SK-N-SH (cell line): ENCODE measurements around the gene PABPC1L. TPM values are rescaled to one million over a fixed set of nuclear protein-coding genes. Genes with fewer than 3 reads are reported as not detected.

ENCODE experiments used
- CTCF ChIA-PET: fragments of 300-600, 350-600 bp; formaldehyde crosslinking; extraction: SDS; loops from one replicate; lab custom pipeline; 2021; lab: Yijun Ruan, JAX
- POLR2A ChIA-PET: fragments of 350-600 bp; sonication (Branson Sonifier 250); formaldehyde crosslinking; extraction: SDS; loops from one replicate; lab custom pipeline; 2020; ENCODE audit warnings: antibody characterized with exemption, inconsistent platforms; lab: Yijun Ruan, JAX
- DNase-seq: peaks from one replicate; pipeline ENCODE4 v3.0.0; 2012
- H2AFZ ChIP-seq: fragments of 200-600 bp; sonication (generic); 2 replicates; pipeline ENCODE4 v1.8.1; 2016; ENCODE audit warnings: antibody characterized with exemption, mild to moderate bottlenecking, low read depth
- H3F3A ChIP-seq: fragments of 200-600 bp; sonication (generic); replicated peaks from 2 replicates; pipeline ENCODE3; 2016; ENCODE audit warnings: antibody characterized with exemption, mild to moderate bottlenecking; ENCODE audit not compliant: insufficient read depth
- H3K27ac ChIP-seq, 2 experiments: fragments of 200-500 bp in 1 of 2; fragments of 200-600 bp in 1 of 2; sonication (Bioruptor generic) in 1 of 2; sonication (generic), shearing (Covaris generic) in 1 of 2; 2 replicates each; pipeline versions ENCODE4 v1.5.1 to v1.6.1; 2014 to 2016; ENCODE audit warnings: low read depth in 2 of 2, inconsistent platforms in 1 of 2, low read length in 1 of 2, mild to moderate bottlenecking in 1 of 2, mixed read lengths in 1 of 2
- H3K27me3 ChIP-seq: fragments of 200-600 bp; sonication (generic), shearing (Covaris generic); 2 replicates; pipeline ENCODE4 v1.6.1; 2016; ENCODE audit warnings: mixed run types; ENCODE audit not compliant: insufficient read depth
- H3K36me3 ChIP-seq, 2 experiments: fragments of 200-500 bp in 1 of 2; fragments of 200-600 bp in 1 of 2; sonication (Bioruptor generic) in 1 of 2; sonication (generic) in 1 of 2; replicated peaks in 1 of 2; 2 replicates each; pipeline versions ENCODE3 to v1.5.1; 2014 to 2016; ENCODE audit warnings: low read length in 1 of 2, mild to moderate bottlenecking in 1 of 2; ENCODE audit not compliant: insufficient read depth in 2 of 2, control insufficient read depth in 1 of 2
- H3K4me1 ChIP-seq, 2 experiments: fragments of 200-500 bp in 1 of 2; fragments of 200-600 bp in 1 of 2; sonication (Bioruptor generic) in 1 of 2; sonication (generic), shearing (Covaris generic) in 1 of 2; 2 replicates each; pipeline versions ENCODE4 v1.5.1 to v1.6.1; 2014 to 2016; ENCODE audit warnings: low read depth in 1 of 2, low read length in 1 of 2, mixed run types in 1 of 2; ENCODE audit not compliant: insufficient read depth in 2 of 2, control insufficient read depth in 1 of 2
- H3K4me2 ChIP-seq: fragments of 200-600 bp; sonication (generic), shearing (Covaris generic); 2 replicates; pipeline ENCODE4 v1.6.1; 2017; ENCODE audit warnings: mixed run types
- H3K4me3 ChIP-seq, 2 experiments: fragments of 200-500 bp in 1 of 2; fragments of 200-600 bp in 1 of 2; sonication (Bioruptor generic) in 1 of 2; sonication (generic), shearing (Covaris generic) in 1 of 2; 2 replicates each; pipeline versions ENCODE4 v1.5.1 to v1.8.1; 2014 to 2016; ENCODE audit warnings: low read depth in 2 of 2, inconsistent platforms in 1 of 2, low read length in 1 of 2, mild to moderate bottlenecking in 1 of 2, mixed read lengths in 1 of 2, moderate library complexity in 1 of 2
- H3K79me2 ChIP-seq: fragments of 200-600 bp; sonication (generic); 2 replicates; pipeline ENCODE4 v1.8.1; 2017; ENCODE audit warnings: mild to moderate bottlenecking; ENCODE audit not compliant: insufficient read depth
- H3K9ac ChIP-seq: fragments of 200-600 bp; sonication (generic); 2 replicates; pipeline ENCODE4 v1.6.1; 2017; ENCODE audit warnings: mixed run types
- H3K9me2 ChIP-seq: fragments of 200-600 bp; sonication (generic); 2 replicates; pipeline ENCODE4 v1.6.1; 2017; ENCODE audit warnings: mixed run types
- H3K9me3 ChIP-seq: fragments of 200-600 bp; sonication (generic); 2 replicates; pipeline ENCODE4 v1.6.1; 2017; ENCODE audit warnings: mixed run types, mild to moderate bottlenecking, moderate library complexity
- H4K20me1 ChIP-seq: fragments of 200-600 bp; sonication (generic); 2 replicates; pipeline ENCODE4 v1.6.1; 2017; ENCODE audit warnings: mild to moderate bottlenecking, mixed run types; ENCODE audit not compliant: insufficient read depth
- CHD2 ChIP-seq: fragments of 150-350 bp; IDR thresholded peaks from 2 replicates; pipeline ENCODE4 v1.6.1; 2018; ENCODE audit warnings: low read length; ENCODE audit not compliant: partially characterized antibody
- ELF1 ChIP-seq: IDR thresholded peaks from 2 replicates; pipeline ENCODE4 v1.4.0; 2012
- EP300 ChIP-seq, 2 experiments: IDR thresholded peaks; 2 replicates each; pipeline versions ENCODE4 v1.4.0 to v1.6.1; 2012; ENCODE audit warnings: borderline replicate concordance in 1 of 2, low read depth in 1 of 2, low read length in 1 of 2
- FOXM1 ChIP-seq: IDR thresholded peaks from 2 replicates; pipeline ENCODE4 v1.4.0; 2012; ENCODE audit warnings: low read depth, mild to moderate bottlenecking
- MEF2A ChIP-seq: IDR thresholded peaks from 2 replicates; pipeline ENCODE4 v1.4.0; 2012; ENCODE audit warnings: low read depth, borderline replicate concordance
- NRF1 ChIP-seq: IDR thresholded peaks from 2 replicates; pipeline ENCODE4 v1.6.1; 2012; ENCODE audit warnings: low read depth, mild to moderate bottlenecking, low read length
- RAD21 ChIP-seq: IDR thresholded peaks from 2 replicates; pipeline ENCODE4 v1.6.1; 2012; ENCODE audit warnings: mild to moderate bottlenecking, low read length
- RCOR1 ChIP-seq: fragments of 150-350 bp; IDR thresholded peaks from 2 replicates; pipeline ENCODE4 v1.6.1; 2017; ENCODE audit warnings: antibody characterized with exemption, low read length
- RFX5 ChIP-seq: IDR thresholded peaks from 2 replicates; pipeline ENCODE4 v1.6.1; 2012; ENCODE audit warnings: mild to moderate bottlenecking, improper control_type of control experiment, low read length
- RXRA ChIP-seq: IDR thresholded peaks from 2 replicates; pipeline ENCODE4 v1.4.0; 2012; ENCODE audit warnings: low read depth, mild to moderate bottlenecking, borderline replicate concordance
- SIN3A ChIP-seq: IDR thresholded peaks from 2 replicates; pipeline ENCODE4 v1.6.1; 2012; ENCODE audit warnings: low read depth, mild to moderate bottlenecking, low read length, moderate library complexity, borderline replicate concordance
- TAF1 ChIP-seq: IDR thresholded peaks from 2 replicates; pipeline ENCODE4 v1.6.1; 2012; ENCODE audit warnings: low read depth, mild to moderate bottlenecking, low read length, moderate library complexity, borderline replicate concordance
- TCF12 ChIP-seq: IDR thresholded peaks from 2 replicates; pipeline ENCODE4 v1.4.0; 2012
- WGBS: methylation state at CpG from one replicate; pipeline ENCODE4 v1.1.6; 2017; ENCODE audit warnings: low lambda C conversion rate; 5-methylcytosine and 5-hydroxymethylcytosine counted together
- polyA plus RNA-seq, 3 experiments: library from polyadenylated mRNA; depleted of rRNA; stranded (reverse); fragments of >200 nt; gene quantifications; 2 replicates each; pipeline ENCODE4 v1.2.3, GENCODE V29; 2012
- TF ChIP-seq, protein P1 (sequence below): IDR thresholded peaks from 2 replicates; pipeline ENCODE4; 2012
- TF ChIP-seq, protein P2 (sequence below): fragments of 150-350 bp; IDR thresholded peaks from 2 replicates; pipeline ENCODE4 v1.6.1; 2017; ENCODE audit warnings: antibody characterized with exemption, low read length, low read depth, borderline replicate concordance
- TF ChIP-seq, protein P3 (sequence below): IDR thresholded peaks from 2 replicates; pipeline ENCODE4 v1.4.0; 2012; ENCODE audit warnings: low read depth, borderline replicate concordance
- TF ChIP-seq, protein P4 (sequence below): IDR thresholded peaks from 2 replicates; pipeline ENCODE4 v1.6.1; 2012; ENCODE audit warnings: mild to moderate bottlenecking, low read depth, low read length, moderate library complexity

Gene PABPC1L
- polyA plus RNA-seq, 1 of the 3 experiments (the other 2 are of a cell fraction), result 205 TPM

DNA sequence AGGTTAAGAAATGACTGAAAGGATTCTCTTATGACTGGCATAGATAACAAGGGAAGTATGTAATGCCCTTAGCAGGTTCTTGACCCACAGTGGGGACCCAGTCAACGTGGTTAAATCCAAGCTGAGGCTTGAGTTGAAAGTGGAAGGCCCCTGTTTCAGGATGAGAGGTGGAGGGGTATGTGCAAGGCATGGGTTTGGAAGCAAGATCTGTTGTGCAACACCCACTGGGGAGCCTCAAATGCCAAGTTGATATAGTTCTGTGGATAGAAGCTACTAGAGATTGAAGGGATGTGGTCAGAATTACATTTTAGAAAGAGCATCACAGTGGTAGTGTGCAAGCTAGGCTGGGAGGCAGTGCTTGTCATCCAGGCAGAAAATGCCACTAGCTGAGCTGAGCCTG lies 5.1 kb downstream of the PABPC1L start:
- no peaks in the 10 kb centered on the region for H3F3A ChIP-seq
- H3K9me3 ChIP-seq, result no peaks in the 10 kb centered on the region
- peaks cover 0 to 4% of the 10 kb centered on the region in 2 experiments; a peak in 1 of 4 replicates for H3K4me1 ChIP-seq
- H3K27ac ChIP-seq, result no peak overlapping the region
- peaks cover 7 to 44% of the 10 kb centered on the region in 2 experiments for H3K36me3 ChIP-seq
- 88% methylated on average over 1 of the region's 1 CpG for WGBS
- DNase-seq, result no peak
- H4K20me1 ChIP-seq, result no peaks in the 10 kb centered on the region
- H3K79me2 ChIP-seq, result 0 out of 2 replicates have a peak, but pooled peaks cover 5% of the 10 kb centered on the region
- POLR2A ChIA-PET, result no interaction called here
- H3K9ac ChIP-seq, result no peak overlapping the region
- no peaks in the 10 kb centered on the region for H3K9me2 ChIP-seq
- H3K27me3 ChIP-seq, result no peaks in the 10 kb centered on the region
- H3K4me3 ChIP-seq, result no peak overlapping the region
- no peak overlapping the region for H3K4me2 ChIP-seq
- TF ChIP-seq NRF1 (no peak), EP300 (IDR thresholded peaks at IDR 0.05; ENCODE audit: borderline replicate concordance in 1 of 2, low read depth in 1 of 2, low read length in 1 of 2) (no peak), FOXM1 (no peak), MEF2A (no peak), RXRA (no peak), RFX5 (no peak), SIN3A (no peak), TCF12 (no peak), CHD2 (no peak), RAD21 (no peak), ELF1 (no peak), TAF1 (no peak), RCOR1 (no peak)
- TF ChIP-seq, protein P1, sequence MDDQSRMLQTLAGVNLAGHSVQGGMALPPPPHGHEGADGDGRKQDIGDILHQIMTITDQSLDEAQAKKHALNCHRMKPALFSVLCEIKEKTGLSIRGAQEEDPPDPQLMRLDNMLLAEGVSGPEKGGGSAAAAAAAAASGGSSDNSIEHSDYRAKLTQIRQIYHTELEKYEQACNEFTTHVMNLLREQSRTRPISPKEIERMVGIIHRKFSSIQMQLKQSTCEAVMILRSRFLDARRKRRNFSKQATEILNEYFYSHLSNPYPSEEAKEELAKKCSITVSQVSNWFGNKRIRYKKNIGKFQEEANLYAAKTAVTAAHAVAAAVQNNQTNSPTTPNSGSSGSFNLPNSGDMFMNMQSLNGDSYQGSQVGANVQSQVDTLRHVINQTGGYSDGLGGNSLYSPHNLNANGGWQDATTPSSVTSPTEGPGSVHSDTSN, result no peak
- TF ChIP-seq, protein P2, sequence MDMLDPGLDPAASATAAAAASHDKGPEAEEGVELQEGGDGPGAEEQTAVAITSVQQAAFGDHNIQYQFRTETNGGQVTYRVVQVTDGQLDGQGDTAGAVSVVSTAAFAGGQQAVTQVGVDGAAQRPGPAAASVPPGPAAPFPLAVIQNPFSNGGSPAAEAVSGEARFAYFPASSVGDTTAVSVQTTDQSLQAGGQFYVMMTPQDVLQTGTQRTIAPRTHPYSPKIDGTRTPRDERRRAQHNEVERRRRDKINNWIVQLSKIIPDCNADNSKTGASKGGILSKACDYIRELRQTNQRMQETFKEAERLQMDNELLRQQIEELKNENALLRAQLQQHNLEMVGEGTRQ, result no peak
- TF ChIP-seq, protein P3, sequence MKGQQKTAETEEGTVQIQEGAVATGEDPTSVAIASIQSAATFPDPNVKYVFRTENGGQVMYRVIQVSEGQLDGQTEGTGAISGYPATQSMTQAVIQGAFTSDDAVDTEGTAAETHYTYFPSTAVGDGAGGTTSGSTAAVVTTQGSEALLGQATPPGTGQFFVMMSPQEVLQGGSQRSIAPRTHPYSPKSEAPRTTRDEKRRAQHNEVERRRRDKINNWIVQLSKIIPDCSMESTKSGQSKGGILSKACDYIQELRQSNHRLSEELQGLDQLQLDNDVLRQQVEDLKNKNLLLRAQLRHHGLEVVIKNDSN, result no peak
- TF ChIP-seq, protein P4, sequence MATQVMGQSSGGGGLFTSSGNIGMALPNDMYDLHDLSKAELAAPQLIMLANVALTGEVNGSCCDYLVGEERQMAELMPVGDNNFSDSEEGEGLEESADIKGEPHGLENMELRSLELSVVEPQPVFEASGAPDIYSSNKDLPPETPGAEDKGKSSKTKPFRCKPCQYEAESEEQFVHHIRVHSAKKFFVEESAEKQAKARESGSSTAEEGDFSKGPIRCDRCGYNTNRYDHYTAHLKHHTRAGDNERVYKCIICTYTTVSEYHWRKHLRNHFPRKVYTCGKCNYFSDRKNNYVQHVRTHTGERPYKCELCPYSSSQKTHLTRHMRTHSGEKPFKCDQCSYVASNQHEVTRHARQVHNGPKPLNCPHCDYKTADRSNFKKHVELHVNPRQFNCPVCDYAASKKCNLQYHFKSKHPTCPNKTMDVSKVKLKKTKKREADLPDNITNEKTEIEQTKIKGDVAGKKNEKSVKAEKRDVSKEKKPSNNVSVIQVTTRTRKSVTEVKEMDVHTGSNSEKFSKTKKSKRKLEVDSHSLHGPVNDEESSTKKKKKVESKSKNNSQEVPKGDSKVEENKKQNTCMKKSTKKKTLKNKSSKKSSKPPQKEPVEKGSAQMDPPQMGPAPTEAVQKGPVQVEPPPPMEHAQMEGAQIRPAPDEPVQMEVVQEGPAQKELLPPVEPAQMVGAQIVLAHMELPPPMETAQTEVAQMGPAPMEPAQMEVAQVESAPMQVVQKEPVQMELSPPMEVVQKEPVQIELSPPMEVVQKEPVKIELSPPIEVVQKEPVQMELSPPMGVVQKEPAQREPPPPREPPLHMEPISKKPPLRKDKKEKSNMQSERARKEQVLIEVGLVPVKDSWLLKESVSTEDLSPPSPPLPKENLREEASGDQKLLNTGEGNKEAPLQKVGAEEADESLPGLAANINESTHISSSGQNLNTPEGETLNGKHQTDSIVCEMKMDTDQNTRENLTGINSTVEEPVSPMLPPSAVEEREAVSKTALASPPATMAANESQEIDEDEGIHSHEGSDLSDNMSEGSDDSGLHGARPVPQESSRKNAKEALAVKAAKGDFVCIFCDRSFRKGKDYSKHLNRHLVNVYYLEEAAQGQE, result no peak
- TF ChIP-seq, all 33 proteins: peak for 0
- CTCF ChIA-PET, result no interaction called here
- H2AFZ ChIP-seq, result no peak overlapping the region
